MM.1S (cell line): Measurements from ENCODE around the gene SCLY.

Experiments
- EZH2 ChIP-seq: fragments of 300-600 bp; sonication (generic); optimal IDR thresholded peaks from 2 replicates; pipeline ENCODE3; 2017; ENCODE audit warnings: low read depth, mild to moderate bottlenecking, antibody characterized with exemption, low read length, mixed read lengths
- EZH2phosphoT487 ChIP-seq: fragments of 300-600 bp; sonication (generic); IDR thresholded peaks from 2 replicates; pipeline ENCODE4 v1.6.1; 2018; ENCODE audit warnings: antibody characterized with exemption, low read length
- TF ChIP-seq, protein P1 (sequence below): fragments of 300-600 bp; sonication (generic); IDR thresholded peaks from 2 replicates; pipeline ENCODE4 v1.5.1; 2016; ENCODE audit warnings: antibody characterized with exemption, low read length, mixed read lengths

GRCh38 chr2:238090887-238091286 is 30.1 kb downstream of the SCLY start:
- TF ChIP-seq, protein P1, sequence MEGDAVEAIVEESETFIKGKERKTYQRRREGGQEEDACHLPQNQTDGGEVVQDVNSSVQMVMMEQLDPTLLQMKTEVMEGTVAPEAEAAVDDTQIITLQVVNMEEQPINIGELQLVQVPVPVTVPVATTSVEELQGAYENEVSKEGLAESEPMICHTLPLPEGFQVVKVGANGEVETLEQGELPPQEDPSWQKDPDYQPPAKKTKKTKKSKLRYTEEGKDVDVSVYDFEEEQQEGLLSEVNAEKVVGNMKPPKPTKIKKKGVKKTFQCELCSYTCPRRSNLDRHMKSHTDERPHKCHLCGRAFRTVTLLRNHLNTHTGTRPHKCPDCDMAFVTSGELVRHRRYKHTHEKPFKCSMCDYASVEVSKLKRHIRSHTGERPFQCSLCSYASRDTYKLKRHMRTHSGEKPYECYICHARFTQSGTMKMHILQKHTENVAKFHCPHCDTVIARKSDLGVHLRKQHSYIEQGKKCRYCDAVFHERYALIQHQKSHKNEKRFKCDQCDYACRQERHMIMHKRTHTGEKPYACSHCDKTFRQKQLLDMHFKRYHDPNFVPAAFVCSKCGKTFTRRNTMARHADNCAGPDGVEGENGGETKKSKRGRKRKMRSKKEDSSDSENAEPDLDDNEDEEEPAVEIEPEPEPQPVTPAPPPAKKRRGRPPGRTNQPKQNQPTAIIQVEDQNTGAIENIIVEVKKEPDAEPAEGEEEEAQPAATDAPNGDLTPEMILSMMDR: no peak
- no peak for TF ChIP-seq EZH2
- no peak for TF ChIP-seq EZH2phosphoT487
